ENCODE data around the gene EPB41L1.

DNA sequence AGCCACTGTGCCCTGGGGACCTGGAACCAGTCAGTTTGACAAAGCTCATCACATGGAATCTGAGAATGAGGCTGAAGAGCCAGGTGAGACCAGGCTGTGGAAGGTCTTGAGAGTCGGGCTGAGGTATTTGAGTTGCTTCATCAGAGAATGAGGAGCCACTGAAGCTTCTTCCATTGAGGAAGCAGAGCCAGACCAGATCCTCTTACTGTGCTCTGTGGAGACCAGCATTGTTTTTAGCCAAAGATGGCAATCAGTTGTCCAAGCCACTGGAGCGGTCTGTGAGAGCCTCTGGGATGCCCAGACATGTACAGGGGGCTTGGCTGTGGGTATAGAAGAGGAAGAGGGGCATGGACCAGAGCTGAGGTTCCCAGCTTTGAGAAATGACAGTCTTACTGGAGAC is 6.1 kb upstream of the EPB41L1 start:
- TF ChIP-seq, protein P1, sequence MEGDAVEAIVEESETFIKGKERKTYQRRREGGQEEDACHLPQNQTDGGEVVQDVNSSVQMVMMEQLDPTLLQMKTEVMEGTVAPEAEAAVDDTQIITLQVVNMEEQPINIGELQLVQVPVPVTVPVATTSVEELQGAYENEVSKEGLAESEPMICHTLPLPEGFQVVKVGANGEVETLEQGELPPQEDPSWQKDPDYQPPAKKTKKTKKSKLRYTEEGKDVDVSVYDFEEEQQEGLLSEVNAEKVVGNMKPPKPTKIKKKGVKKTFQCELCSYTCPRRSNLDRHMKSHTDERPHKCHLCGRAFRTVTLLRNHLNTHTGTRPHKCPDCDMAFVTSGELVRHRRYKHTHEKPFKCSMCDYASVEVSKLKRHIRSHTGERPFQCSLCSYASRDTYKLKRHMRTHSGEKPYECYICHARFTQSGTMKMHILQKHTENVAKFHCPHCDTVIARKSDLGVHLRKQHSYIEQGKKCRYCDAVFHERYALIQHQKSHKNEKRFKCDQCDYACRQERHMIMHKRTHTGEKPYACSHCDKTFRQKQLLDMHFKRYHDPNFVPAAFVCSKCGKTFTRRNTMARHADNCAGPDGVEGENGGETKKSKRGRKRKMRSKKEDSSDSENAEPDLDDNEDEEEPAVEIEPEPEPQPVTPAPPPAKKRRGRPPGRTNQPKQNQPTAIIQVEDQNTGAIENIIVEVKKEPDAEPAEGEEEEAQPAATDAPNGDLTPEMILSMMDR (IDR thresholded peaks at IDR 0.05), result no peak
- TF ChIP-seq EZH2 (IDR thresholded peaks at IDR 0.05) (no peak), EZH2phosphoT487 (IDR thresholded peaks at IDR 0.05) (no peak)
